ENCODE measurements around the gene TMPRSS7.

The TMPRSS7 gene

GRCh38 chr3:112119962-112120836 lies 85.7 kb downstream of the TMPRSS7 start:
- Histone ChIP-seq H3K23ac (ENCODE audit: low read length in 2 of 2) (peak overlapping the region in 1 of 2 experiments; percentile 62), H3K4me3 (ENCODE audit: insufficient read depth in 1 of 2, low read depth in 1 of 2, low read length in 2 of 2) (no peak overlapping the region), H3K4me1 (ENCODE audit: control insufficient read depth, insufficient read depth, low read depth, low read length) (no peaks in the 10 kb centered on the region), H2BK12ac (ENCODE audit: low read length in 2 of 2) (no peak overlapping the region), H3K79me1 (replicated peaks; ENCODE audit: low read length, poor library complexity, severe bottlenecking) (peaks cover 19% of the 10 kb centered on the region), H2BK120ac (ENCODE audit: low read depth, low read length) (no peak overlapping the region), H2AK5ac (ENCODE audit: low read length, severe bottlenecking) (no peak overlapping the region), H3K9me3 (ENCODE audit: control insufficient read depth, low read length) (no peaks in the 10 kb centered on the region), H3K4me2 (ENCODE audit: low read length, poor library complexity, severe bottlenecking) (no peak overlapping the region), H2BK15ac (ENCODE audit: low read depth, poor library complexity, severe bottlenecking) (no peak overlapping the region), H3K4ac (ENCODE audit: low read depth in 1 of 2, low read length in 2 of 2) (no peak overlapping the region), H2BK5ac (ENCODE audit: low read depth, low read length, poor library complexity, severe bottlenecking) (no peak overlapping the region), H3K27me3 (ENCODE audit: control insufficient read depth in 1 of 2, insufficient read depth in 1 of 2, low read length in 2 of 2) (no peaks in the 10 kb centered on the region), H3K9ac (ENCODE audit: low read length) (no peak overlapping the region), H4K91ac (ENCODE audit: low read length) (no peak overlapping the region), H3K14ac (ENCODE audit: low read length in 2 of 2) (peak overlapping the region in 1 of 2 experiments; percentile 74), H3K27ac (ENCODE audit: low read length, poor library complexity, severe bottlenecking) (no peak overlapping the region), H2AFZ (ENCODE audit: low read depth, low read length) (no peak overlapping the region), H3K36me3 (ENCODE audit: control insufficient read depth in 1 of 2, insufficient read depth in 2 of 2, low read depth in 1 of 2, low read length in 2 of 2) (peaks cover 16 to 19% of the 10 kb centered on the region in 2 experiments), H4K8ac (ENCODE audit: low read length) (no peak overlapping the region), H3K18ac (ENCODE audit: low read depth in 1 of 2, low read length in 2 of 2) (no peak overlapping the region)
- 92% methylated on average over 7 of the region's 9 CpGs for WGBS
- DNase-seq: no peak

- H3K9ac ChIP-seq (ENCODE audit: low read length): no peak overlapping the region
These were observed 87.3 kb downstream of the TMPRSS7 start for GRCh38 chr3:112121577-112122547.

GRCh38 chr3:112122870-112123269 lies 88.3 kb downstream of the TMPRSS7 start:
- Histone ChIP-seq H2AFZ (ENCODE audit: low read depth, low read length) (no peak overlapping the region), H2BK15ac (ENCODE audit: low read depth, poor library complexity, severe bottlenecking) (no peak overlapping the region), H3K27ac (ENCODE audit: low read length, poor library complexity, severe bottlenecking) (no peak overlapping the region), H2BK5ac (ENCODE audit: low read depth, low read length, poor library complexity, severe bottlenecking) (no peak overlapping the region), H4K8ac (ENCODE audit: low read length) (no peak overlapping the region), H3K23ac (ENCODE audit: low read length in 2 of 2) (no peak overlapping the region), H3K4me2 (ENCODE audit: low read length, poor library complexity, severe bottlenecking) (no peak overlapping the region), H2BK120ac (ENCODE audit: low read depth, low read length) (no peak overlapping the region), H3K27me3 (ENCODE audit: control insufficient read depth in 1 of 2, insufficient read depth in 1 of 2, low read length in 2 of 2) (no peaks in the 10 kb centered on the region), H3K4me3 (ENCODE audit: insufficient read depth in 1 of 2, low read depth in 1 of 2, low read length in 2 of 2) (no peak overlapping the region), H2AK5ac (ENCODE audit: low read length, severe bottlenecking) (no peak overlapping the region), H2BK12ac (ENCODE audit: low read length in 2 of 2) (no peak overlapping the region), H3K9ac (ENCODE audit: low read length) (no peak overlapping the region), H3K18ac (ENCODE audit: low read depth in 1 of 2, low read length in 2 of 2) (no peak overlapping the region), H3K9me3 (ENCODE audit: control insufficient read depth, low read length) (no peaks in the 10 kb centered on the region), H3K4ac (ENCODE audit: low read depth in 1 of 2, low read length in 2 of 2) (no peak overlapping the region), H4K91ac (ENCODE audit: low read length) (no peak overlapping the region), H3K4me1 (ENCODE audit: control insufficient read depth, insufficient read depth, low read depth, low read length) (peaks cover 2% of the 10 kb centered on the region), H3K14ac (ENCODE audit: low read length in 2 of 2) (no peak overlapping the region), H3K36me3 (ENCODE audit: control insufficient read depth in 1 of 2, insufficient read depth in 2 of 2, low read depth in 1 of 2, low read length in 2 of 2) (peaks cover 4 to 11% of the 10 kb centered on the region in 2 experiments), H3K79me1 (replicated peaks; ENCODE audit: low read length, poor library complexity, severe bottlenecking) (peaks cover 12% of the 10 kb centered on the region)
- DNase-seq: no peak

More at GRCh38 chr3:112121577-112122547, 87.3 kb downstream of the TMPRSS7 start:
- no peak overlapping the region for H2BK120ac ChIP-seq (ENCODE audit: low read depth, low read length)
- peaks cover 2% of the 10 kb centered on the region for H3K4me1 ChIP-seq (ENCODE audit: control insufficient read depth, insufficient read depth, low read depth, low read length)
- no peak overlapping the region for H2AK5ac ChIP-seq (ENCODE audit: low read length, severe bottlenecking)
- H3K23ac ChIP-seq (ENCODE audit: low read length in 2 of 2): no peak overlapping the region
- WGBS: 100% methylated on average over 1 of the region's 2 CpGs
- H3K27me3 ChIP-seq (ENCODE audit: control insufficient read depth in 1 of 2, insufficient read depth in 1 of 2, low read length in 2 of 2): no peaks in the 10 kb centered on the region
- H3K27ac ChIP-seq (ENCODE audit: low read length, poor library complexity, severe bottlenecking): no peak overlapping the region
- H3K14ac ChIP-seq (ENCODE audit: low read length in 2 of 2): no peak overlapping the region
- H2BK12ac ChIP-seq (ENCODE audit: low read length in 2 of 2): no peak overlapping the region
- peaks cover 11 to 14% of the 10 kb centered on the region in 2 experiments for H3K36me3 ChIP-seq (ENCODE audit: control insufficient read depth in 1 of 2, insufficient read depth in 2 of 2, low read depth in 1 of 2, low read length in 2 of 2)
- H3K4me2 ChIP-seq (ENCODE audit: low read length, poor library complexity, severe bottlenecking): no peak overlapping the region
- H3K4me3 ChIP-seq (ENCODE audit: insufficient read depth in 1 of 2, low read depth in 1 of 2, low read length in 2 of 2): no peak overlapping the region
- H2BK15ac ChIP-seq (ENCODE audit: low read depth, poor library complexity, severe bottlenecking): no peak overlapping the region
- peaks cover 13% of the 10 kb centered on the region for H3K79me1 ChIP-seq (replicated peaks; ENCODE audit: low read length, poor library complexity, severe bottlenecking)
- no peak overlapping the region for H3K4ac ChIP-seq (ENCODE audit: low read depth in 1 of 2, low read length in 2 of 2)
- H3K18ac ChIP-seq (ENCODE audit: low read depth in 1 of 2, low read length in 2 of 2): no peak overlapping the region
- H4K8ac ChIP-seq (ENCODE audit: low read length): no peak overlapping the region
- H2BK5ac ChIP-seq (ENCODE audit: low read depth, low read length, poor library complexity, severe bottlenecking): no peak overlapping the region
- no peaks in the 10 kb centered on the region for H3K9me3 ChIP-seq (ENCODE audit: control insufficient read depth, low read length)
- no peak for DNase-seq
- H2AFZ ChIP-seq (ENCODE audit: low read depth, low read length): no peak overlapping the region
- H4K91ac ChIP-seq (ENCODE audit: low read length): no peak overlapping the region

- Histone ChIP-seq H4K91ac (ENCODE audit: low read length) (no peak overlapping the region), H3K27ac (ENCODE audit: low read length, poor library complexity, severe bottlenecking) (no peak overlapping the region), H3K79me1 (replicated peaks; ENCODE audit: low read length, poor library complexity, severe bottlenecking) (peaks cover 12% of the 10 kb centered on the region), H3K4ac (ENCODE audit: low read depth in 1 of 2, low read length in 2 of 2) (no peak overlapping the region), H2AK5ac (ENCODE audit: low read length, severe bottlenecking) (no peak overlapping the region), H3K23ac (ENCODE audit: low read length in 2 of 2) (no peak overlapping the region), H3K4me2 (ENCODE audit: low read length, poor library complexity, severe bottlenecking) (no peak overlapping the region), H2BK120ac (ENCODE audit: low read depth, low read length) (no peak overlapping the region), H3K9ac (ENCODE audit: low read length) (no peak overlapping the region), H2BK12ac (ENCODE audit: low read length in 2 of 2) (no peak overlapping the region), H2BK5ac (ENCODE audit: low read depth, low read length, poor library complexity, severe bottlenecking) (no peak overlapping the region), H3K27me3 (ENCODE audit: control insufficient read depth in 1 of 2, insufficient read depth in 1 of 2, low read length in 2 of 2) (no peaks in the 10 kb centered on the region), H3K14ac (ENCODE audit: low read length in 2 of 2) (no peak overlapping the region), H3K18ac (ENCODE audit: low read depth in 1 of 2, low read length in 2 of 2) (no peak overlapping the region), H2BK15ac (ENCODE audit: low read depth, poor library complexity, severe bottlenecking) (no peak overlapping the region), H2AFZ (ENCODE audit: low read depth, low read length) (no peak overlapping the region), H3K4me3 (ENCODE audit: insufficient read depth in 1 of 2, low read depth in 1 of 2, low read length in 2 of 2) (no peak overlapping the region), H3K9me3 (ENCODE audit: control insufficient read depth, low read length) (no peaks in the 10 kb centered on the region), H3K4me1 (ENCODE audit: control insufficient read depth, insufficient read depth, low read depth, low read length) (peaks cover 2% of the 10 kb centered on the region), H4K8ac (ENCODE audit: low read length) (no peak overlapping the region), H3K36me3 (ENCODE audit: control insufficient read depth in 1 of 2, insufficient read depth in 2 of 2, low read depth in 1 of 2, low read length in 2 of 2) (peaks cover 4 to 11% of the 10 kb centered on the region in 2 experiments)
- DNase-seq: no peak
- WGBS: 95% methylated on average over 2 of the region's 2 CpGs
These were observed 89.0 kb downstream of the TMPRSS7 start for GRCh38 chr3:112123548-112123947.

Data from mesenchymal stem cell (in vitro differentiated cells and primary cell).